Inflammatory macrophage treated with lipopolysaccharide for 1 hour (primary cell): ENCODE results near the gene POLE.

Source experiments
- DNase-seq, 2 donors: peaks; one replicate each; pipeline ENCODE4 v3.0.0-alpha.2; 2020 to 2022

POLE gene

GRCh38 chr12:132673288-132674179 lies 13.6 kb downstream of the POLE start:
- DNase-seq, result no peak

GRCh38 chr12:132672678-132673077 lies 14.5 kb downstream of the POLE start:
- DNase-seq, result no peak

GRCh38 chr12:132672116-132672515 lies 15.0 kb downstream of the POLE start:
- no peak for DNase-seq

DNA sequence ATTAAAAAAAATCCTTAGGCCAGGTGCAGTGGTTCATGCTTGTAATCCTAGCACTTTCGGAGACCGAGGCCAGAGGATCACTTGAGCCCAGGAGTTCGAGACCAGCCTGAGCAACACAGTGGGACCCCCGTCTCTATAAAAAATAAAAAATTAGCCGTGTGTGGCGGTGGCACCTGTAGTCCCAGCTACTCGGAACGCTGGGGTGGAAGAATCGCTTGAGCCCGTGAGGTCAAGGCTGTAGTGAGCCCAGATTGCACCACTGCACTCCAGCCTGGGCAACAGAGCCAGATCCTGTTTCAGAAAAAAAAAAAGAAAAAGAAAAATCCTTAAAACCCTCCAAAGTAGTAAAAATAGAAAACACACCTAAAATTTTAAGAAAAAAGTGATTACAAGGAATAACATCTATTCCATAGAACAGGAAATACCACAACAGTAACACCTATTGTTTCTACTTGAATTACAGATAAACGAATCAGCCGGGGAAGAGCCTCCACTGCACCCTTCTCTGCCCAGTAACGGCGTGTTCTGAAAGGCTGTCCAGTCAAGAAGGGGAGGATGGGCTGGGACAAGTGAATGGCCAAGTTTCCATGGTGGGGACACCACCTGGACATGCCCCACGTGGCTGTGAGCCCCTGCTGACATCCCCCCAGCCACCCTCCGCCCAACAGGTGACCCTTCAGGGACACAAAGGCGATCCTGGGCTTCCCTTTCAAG lies 17.8 kb downstream of the POLE start:
- no peak for DNase-seq

DNA sequence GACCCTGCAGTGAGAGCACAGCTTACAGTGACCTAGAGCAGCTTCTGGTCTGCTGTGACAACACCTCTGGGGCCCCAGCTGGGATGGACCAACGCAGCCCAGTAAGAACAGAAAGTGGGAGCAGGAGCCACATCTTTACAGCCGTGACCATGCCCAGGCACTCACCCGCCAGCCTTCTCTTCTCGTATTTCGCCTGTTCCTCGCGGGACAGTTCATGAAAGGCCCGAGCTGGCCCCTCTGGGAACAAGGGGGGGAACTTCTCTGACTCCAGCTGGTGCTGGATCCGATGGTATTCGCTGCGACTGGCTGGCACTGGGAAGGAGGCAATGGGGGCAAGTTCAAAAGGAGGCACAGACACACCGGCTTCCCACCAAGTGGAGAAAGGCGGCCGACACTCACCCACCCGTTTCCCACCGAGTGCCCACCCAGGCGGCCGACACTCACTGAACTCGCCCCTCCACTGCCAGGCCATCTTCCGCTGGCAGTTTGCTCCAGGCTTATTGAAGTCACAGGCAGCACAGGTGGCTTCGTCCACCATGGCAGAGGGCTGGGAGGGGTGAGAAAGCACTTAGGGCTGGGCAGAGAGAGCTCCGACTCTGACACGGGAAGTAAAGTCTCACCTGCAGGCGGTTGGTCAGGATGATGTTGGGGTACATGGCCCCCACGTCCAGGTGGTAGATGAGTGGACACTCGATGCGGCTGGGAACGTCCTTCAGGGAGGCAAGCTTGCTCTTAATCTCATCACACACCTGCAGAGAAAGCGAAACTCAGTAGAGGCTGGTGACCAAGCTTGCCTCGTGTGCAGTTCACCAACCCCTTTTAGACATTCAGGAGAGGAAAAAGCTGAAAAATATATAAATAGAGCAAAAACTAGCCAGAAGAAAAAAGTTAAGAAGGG lies 18.7 kb downstream of the POLE start:
- DNase-seq, result no peak

- DNase-seq, result no peak
These were observed 21.3 kb downstream of the POLE start for GRCh38 chr12:132665794-132666193.

DNA sequence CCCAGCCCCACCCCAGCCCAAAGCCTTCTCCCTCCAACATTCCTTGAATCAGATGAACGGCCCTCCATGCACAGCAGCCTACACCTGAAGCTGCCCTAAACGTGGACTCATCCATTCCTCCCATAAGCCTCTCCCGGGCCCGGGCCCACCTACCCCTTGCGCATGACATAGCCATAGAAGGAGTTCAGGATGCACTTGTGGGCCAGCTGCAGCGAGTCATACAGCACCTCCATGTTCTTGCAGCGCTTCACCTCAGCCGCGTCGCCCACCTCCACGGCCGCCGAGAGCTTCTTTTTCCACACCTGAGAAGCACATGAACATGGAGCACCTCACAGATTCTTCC lies 22.0 kb downstream of the POLE start:
- DNase-seq, result no peak

DNA sequence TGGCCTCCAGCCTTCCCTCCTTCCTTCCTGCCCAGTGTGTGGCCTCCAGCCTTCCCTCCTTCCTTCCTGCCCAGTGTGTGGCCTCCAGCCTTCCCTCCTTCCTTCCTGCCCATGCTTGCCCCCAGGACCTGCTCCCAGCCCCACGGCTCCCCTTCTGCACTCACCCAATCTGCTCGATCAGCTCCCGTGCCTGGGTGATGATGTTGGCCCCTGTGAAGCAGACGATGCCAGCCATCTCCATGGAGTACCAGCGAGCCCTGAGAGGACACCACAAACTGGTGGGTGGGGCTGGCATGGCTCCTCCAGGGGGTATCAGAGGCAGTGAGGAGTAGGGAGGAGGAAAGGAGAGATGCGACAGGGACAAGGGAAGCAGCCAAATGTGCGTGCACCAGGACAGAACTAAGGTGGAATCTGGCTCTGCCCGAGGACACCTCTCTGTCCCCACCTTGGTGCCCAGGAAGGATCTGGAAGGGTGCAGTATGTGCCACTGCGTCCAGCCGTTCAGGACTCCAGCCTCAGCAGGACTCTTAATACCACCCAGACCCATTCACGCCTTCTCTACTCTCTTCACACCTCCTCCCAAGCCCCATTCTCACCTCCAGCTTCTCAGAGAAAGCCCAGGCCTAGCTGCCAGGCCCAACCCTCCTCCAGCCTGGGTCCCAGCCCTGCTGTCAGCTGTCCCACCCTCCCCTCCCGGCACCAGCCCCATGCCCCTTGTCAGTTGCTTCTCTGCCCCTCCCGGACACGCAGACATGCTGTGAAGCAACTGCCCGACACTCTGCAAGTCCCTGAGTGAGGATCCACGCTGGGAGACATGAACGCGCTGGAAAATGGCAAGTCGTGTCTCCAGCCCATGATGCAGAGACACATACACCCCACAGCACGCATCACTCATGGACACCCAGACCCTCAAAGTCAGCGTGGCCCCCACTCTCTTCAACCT lies 22.7 kb downstream of the POLE start:
- DNase-seq, result no peak

GRCh38 chr12:132662901-132663755 lies 24.0 kb downstream of the POLE start:
- DNase-seq, result no peak

GRCh38 chr12:132661972-132662371 lies 25.2 kb downstream of the POLE start:
- DNase-seq, result no peak

- DNase-seq, result no peak
These were observed 26.1 kb downstream of the POLE start for GRCh38 chr12:132660996-132661395.

- DNase-seq, result no peak
These were observed 27.1 kb downstream of the POLE start for GRCh38 chr12:132660052-132660451.

DNA sequence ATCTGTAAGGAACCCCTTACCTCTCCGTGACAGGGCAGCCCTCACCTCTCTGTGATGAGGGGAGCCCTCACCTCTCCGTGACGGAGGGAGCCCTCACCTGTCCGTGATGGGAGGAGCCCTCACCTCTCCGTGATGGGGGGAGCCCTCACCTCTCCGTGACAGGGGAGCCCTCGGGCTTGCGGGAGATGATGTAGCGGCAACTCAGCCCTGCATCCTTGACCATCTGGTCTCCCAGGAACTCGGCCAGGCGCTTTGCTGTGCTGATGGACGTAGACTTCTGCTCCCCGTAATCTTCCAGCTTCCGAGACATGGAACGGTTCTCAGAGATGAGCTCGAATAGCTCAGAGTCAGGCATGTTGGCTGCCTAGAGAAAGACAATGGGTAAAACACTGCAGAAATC lies 28.0 kb downstream of the POLE start:
- DNase-seq, result no peak

- no peak for DNase-seq
These were observed 28.8 kb downstream of the POLE start for GRCh38 chr12:132658149-132658894.

DNA sequence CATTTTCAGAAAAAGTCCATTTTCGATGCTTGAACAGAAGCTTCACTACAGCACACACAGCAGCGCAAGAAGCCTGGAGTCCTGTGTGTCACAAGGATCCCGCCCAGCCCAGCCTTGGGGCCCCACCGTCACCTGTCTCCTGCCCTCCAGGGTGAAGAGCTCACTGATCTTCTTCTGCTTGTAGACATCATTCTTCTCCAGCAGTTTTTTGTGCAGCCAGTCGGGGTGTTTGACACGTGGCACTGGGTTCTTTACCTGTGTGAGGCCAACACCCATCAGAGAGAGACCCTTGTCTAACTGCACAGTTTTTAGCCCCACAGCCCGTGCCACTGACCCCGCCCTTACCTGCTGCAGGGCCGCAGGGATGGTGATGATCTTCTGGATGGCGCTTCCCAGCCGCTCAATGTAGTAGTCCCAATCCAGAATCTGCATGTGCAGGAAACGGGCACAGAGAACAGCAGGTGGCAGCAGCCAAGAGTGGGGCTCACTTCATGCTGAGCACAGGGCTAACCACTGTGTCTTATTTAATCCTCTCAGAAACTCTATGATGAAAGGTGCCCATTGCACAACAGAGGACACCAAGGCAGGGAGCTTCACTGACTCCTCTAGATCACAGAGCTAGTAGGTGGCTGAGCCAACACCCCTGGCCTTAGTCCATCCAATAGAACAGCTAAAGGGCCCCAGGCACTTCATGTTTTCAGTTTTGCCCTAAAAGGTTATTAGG lies 30.0 kb downstream of the POLE start:
- DNase-seq, result peak; percentile 5 to 6

- no peak for DNase-seq
These were observed 33.4 kb downstream of the POLE start for GRCh38 chr12:132653567-132654290.

DNA sequence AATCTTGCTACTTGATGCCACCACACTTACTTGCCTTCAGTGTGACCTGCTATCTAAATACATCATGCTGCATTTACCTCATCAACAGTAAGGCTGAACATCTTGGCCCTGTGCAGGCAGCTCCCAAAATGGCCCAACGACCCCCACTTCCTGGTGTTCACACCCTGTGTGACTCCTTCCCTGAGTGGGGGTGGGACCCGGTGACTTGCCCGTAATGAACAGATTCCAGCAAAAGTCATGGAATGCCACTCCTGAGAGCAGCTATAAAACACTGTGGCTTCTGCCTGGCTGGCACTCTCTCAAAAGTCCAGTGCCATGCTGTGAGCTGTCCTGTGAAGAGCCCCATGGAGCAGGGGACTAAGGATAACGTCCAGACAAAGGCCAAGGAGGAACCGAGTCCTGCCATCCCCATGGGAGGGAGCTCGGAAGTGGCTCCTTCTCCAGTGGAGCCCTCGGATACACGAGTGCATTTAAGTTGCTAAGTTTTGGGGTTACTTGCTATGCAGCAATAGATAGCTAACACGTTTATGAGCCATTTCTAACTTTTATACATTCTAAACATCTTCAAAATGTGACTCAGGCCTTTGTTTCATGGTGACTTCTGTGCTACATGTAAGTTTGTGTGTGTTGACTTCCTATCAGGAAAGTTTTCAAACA lies 35.6 kb downstream of the POLE start:
- DNase-seq, result no peak

DNA sequence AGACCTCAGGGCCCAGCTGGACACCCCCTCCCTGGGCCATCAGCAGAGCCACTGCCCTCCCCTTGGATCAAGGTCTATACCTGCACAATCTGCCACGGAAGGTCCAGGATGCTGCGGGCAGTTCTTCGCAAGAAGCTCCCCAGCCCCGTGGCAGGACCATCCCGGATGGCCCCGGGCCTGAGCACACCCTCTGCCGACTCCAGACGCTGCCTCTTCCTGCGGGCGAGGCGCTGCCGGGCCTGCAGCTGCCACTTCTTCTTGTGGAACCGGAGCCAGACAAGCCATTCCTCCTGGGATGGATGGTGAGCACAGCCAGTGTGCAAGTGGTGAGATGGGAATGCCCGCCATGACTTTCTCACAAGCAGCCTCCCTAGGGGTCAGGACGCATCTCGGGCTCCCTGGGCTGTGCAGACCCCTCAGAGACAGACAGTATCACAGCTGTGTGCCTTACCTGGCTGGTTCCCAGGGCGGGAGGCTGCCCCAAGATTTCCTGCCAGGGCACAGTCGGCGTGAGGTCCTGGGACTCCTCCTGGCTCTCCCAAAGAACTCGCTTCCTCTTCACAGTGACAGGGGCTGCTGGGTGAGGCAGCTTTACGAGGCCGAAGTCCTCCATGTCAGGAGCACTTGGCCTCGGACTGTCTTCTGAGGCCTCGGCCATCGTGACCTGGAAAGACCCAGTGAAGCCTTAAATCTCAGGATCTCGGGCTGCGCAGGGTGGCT lies 37.8 kb downstream of the POLE start:
- no peak for DNase-seq
